ENCODE results near the gene XIRP1. TPM values are rescaled to one million over a fixed set of nuclear protein-coding genes. Genes with fewer than 3 reads are reported as not detected.

XIRP1 gene
- total RNA-seq, 1 experiment from 2014 or later: not detected

DNA sequence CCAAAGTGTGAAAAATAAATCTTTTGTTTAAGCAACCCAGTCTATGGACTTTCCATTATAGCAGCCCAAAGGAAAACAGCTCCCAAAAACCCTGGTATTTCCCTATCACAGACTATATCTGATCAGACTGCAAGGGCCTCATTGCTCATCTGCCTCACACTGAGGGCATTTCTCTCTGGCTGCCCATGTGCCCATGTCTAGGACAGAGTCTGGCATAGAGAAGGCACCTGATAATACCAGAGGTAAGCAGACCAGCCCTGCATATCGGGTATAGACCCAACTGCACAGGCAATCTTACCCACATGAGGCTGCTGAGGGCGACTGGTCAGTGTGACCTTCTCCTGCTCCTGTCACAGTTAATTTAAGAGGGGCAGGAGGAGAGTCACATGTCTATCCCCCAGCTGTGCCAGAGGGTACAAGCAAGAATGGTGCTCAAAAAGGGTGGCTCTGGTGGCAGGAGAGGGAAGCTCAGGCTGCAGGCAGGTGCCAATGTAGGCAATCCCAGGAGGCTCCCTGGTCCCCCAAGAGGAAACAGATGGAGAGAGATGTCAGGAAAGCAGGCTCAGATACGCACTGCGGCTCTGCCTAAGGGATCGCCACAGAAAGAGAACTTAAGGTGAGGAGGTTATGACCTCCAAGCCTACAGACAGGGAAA, 42.1 kb downstream of the XIRP1 start (continued):
- TF ChIP-seq ZNF274 (IDR thresholded peaks at IDR 0.05; ENCODE audit: low read depth, low read length) (no peak), POLR2A (IDR thresholded peaks at IDR 0.05; ENCODE audit: borderline replicate concordance, extremely low read depth, insufficient read depth, insufficient read length) (no peak), RAD21 (IDR thresholded peaks at IDR 0.05; ENCODE audit: low read depth) (no peak)
- TF ChIP-seq, protein P1, sequence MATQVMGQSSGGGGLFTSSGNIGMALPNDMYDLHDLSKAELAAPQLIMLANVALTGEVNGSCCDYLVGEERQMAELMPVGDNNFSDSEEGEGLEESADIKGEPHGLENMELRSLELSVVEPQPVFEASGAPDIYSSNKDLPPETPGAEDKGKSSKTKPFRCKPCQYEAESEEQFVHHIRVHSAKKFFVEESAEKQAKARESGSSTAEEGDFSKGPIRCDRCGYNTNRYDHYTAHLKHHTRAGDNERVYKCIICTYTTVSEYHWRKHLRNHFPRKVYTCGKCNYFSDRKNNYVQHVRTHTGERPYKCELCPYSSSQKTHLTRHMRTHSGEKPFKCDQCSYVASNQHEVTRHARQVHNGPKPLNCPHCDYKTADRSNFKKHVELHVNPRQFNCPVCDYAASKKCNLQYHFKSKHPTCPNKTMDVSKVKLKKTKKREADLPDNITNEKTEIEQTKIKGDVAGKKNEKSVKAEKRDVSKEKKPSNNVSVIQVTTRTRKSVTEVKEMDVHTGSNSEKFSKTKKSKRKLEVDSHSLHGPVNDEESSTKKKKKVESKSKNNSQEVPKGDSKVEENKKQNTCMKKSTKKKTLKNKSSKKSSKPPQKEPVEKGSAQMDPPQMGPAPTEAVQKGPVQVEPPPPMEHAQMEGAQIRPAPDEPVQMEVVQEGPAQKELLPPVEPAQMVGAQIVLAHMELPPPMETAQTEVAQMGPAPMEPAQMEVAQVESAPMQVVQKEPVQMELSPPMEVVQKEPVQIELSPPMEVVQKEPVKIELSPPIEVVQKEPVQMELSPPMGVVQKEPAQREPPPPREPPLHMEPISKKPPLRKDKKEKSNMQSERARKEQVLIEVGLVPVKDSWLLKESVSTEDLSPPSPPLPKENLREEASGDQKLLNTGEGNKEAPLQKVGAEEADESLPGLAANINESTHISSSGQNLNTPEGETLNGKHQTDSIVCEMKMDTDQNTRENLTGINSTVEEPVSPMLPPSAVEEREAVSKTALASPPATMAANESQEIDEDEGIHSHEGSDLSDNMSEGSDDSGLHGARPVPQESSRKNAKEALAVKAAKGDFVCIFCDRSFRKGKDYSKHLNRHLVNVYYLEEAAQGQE (IDR thresholded peaks at IDR 0.05; ENCODE audit: low read depth): no peak
- TF ChIP-seq, protein P2, sequence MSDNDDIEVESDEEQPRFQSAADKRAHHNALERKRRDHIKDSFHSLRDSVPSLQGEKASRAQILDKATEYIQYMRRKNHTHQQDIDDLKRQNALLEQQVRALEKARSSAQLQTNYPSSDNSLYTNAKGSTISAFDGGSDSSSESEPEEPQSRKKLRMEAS (IDR thresholded peaks at IDR 0.05): no peak

DNA sequence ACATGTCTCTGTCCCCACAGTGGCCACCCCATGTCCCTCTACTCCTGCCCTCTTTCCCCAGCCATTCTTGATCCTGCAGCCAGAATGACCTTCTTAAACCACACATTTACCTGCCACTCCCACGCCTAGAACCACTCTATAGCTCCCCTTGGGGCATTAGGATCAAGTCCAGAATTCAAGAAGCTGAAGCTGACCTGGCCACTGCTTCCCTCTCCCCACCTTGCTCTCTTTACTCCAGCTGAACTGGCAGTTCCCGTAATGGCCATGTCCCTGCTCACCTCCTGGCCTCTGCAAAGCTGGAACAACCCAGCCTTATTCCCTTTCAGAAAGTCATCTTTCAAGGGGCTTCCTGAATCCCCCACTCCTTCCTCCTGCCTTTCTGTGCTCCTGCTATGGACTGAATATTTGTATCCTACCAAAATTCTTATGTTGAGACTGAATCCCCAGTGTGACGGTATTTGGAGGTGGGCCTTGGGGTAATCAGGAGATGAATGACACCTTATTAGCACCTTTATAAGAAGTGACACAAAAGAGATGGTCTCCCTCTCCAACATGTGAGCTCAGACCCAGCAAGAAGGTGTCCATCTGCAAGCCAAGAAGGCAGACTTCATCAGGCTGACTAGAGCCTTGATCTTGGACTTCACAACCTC, 42.8 kb downstream of the XIRP1 start:
- H3K79me2 ChIP-seq (ENCODE audit: insufficient read depth, low read length): peaks cover 69% of the 10 kb centered on the region
- ChIA-PET CTCF (no interaction called here), RAD21 (ENCODE audit: low non-redundant PET in 1 of 2, low total read pairs in 2 of 2, uncharacterized antibody in 2 of 2, unreplicated experiment in 2 of 2) (no interaction called here), POLR2A (interaction anchor here (1.2 kb wide), 1 partner anchor 28 kb away, joined by 3 read pairs; no protein-coding TSS in a partner anchor)
- peaks cover 39% of the 10 kb centered on the region; the same call in 1 of the 2 replicates for H4K20me1 ChIP-seq (ENCODE audit: insufficient read depth)
- peaks cover 10 to 19% of the 10 kb centered on the region in 2 experiments for H3K36me3 ChIP-seq (ENCODE audit: control insufficient read depth in 1 of 2, insufficient read depth in 2 of 2, low read length in 2 of 2)
- H3K9me3 ChIP-seq (ENCODE audit: control insufficient read depth in 1 of 2, insufficient read depth in 1 of 2, low read depth in 1 of 2, low read length in 2 of 2): no peaks in the 10 kb centered on the region
- no peak overlapping the region for H3K9ac ChIP-seq (ENCODE audit: low read length)
- peak overlapping the region; percentile 81 for H3K4me2 ChIP-seq (ENCODE audit: low read length)
- no peak for ATAC-seq
- no peak overlapping the region for H2AFZ ChIP-seq (ENCODE audit: low read depth, low read length, poor library complexity, severe bottlenecking)
- H3K4me3 ChIP-seq (replicated peaks in 1 of 2; ENCODE audit: low read depth in 1 of 2, low read length in 2 of 2): no peak overlapping the region
- DNase-seq (ENCODE audit: low read depth, low spot score): no peak
- no peaks in the 10 kb centered on the region for H3K27me3 ChIP-seq (ENCODE audit: insufficient read depth, low read length)
- BruUV-seq (replicated peaks): no TSS peak
- peaks cover 62 to 73% of the 10 kb centered on the region in 2 experiments for H3K4me1 ChIP-seq (ENCODE audit: control insufficient read depth in 1 of 2, insufficient read depth in 2 of 2, low read length in 2 of 2)
- H3K27ac ChIP-seq (ENCODE audit: low read depth, low read length): no peak overlapping the region
- no peaks in the 10 kb centered on the region for H3K9me2 ChIP-seq (ENCODE audit: insufficient read depth)
- intact Hi-C loops (cut with micrococcal nuclease): no loop called here
- TF ChIP-seq FOSL1 (IDR thresholded peaks at IDR 0.05; ENCODE audit: low read depth): no peak
- TF ChIP-seq, protein P1 (IDR thresholded peaks at IDR 0.05; ENCODE audit: low read depth): no peak
- TF ChIP-seq, protein P3, sequence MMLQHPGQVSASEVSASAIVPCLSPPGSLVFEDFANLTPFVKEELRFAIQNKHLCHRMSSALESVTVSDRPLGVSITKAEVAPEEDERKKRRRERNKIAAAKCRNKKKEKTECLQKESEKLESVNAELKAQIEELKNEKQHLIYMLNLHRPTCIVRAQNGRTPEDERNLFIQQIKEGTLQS (IDR thresholded peaks at IDR 0.05): no peak
- TF ChIP-seq, protein P4, sequence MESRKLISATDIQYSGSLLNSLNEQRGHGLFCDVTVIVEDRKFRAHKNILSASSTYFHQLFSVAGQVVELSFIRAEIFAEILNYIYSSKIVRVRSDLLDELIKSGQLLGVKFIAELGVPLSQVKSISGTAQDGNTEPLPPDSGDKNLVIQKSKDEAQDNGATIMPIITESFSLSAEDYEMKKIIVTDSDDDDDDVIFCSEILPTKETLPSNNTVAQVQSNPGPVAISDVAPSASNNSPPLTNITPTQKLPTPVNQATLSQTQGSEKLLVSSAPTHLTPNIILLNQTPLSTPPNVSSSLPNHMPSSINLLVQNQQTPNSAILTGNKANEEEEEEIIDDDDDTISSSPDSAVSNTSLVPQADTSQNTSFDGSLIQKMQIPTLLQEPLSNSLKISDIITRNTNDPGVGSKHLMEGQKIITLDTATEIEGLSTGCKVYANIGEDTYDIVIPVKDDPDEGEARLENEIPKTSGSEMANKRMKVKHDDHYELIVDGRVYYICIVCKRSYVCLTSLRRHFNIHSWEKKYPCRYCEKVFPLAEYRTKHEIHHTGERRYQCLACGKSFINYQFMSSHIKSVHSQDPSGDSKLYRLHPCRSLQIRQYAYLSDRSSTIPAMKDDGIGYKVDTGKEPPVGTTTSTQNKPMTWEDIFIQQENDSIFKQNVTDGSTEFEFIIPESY (IDR thresholded peaks at IDR 0.05; ENCODE audit: extremely low read depth, insufficient replicate concordance, low read length): no peak
- no peak for TF ChIP-seq SRF (IDR thresholded peaks at IDR 0.05; ENCODE audit: low read depth)
- no peak for TF ChIP-seq ZFX (IDR thresholded peaks at IDR 0.05)
- no peak for TF ChIP-seq SP1 (IDR thresholded peaks at IDR 0.05; ENCODE audit: low read depth)
- no peak for TF ChIP-seq YY1 (IDR thresholded peaks at IDR 0.05; ENCODE audit: extremely low read depth, insufficient replicate concordance, low read depth, low read length)
- no peak for TF ChIP-seq TCF7L2 (IDR thresholded peaks at IDR 0.05; ENCODE audit: borderline replicate concordance, extremely low read depth, insufficient read depth, insufficient read length)
- no peak for TF ChIP-seq JUND (IDR thresholded peaks at IDR 0.05)

Data from HCT116 (cell line).